HG03064 (cell line): ENCODE data around the gene INSYN2B.
A peak's percentile ranks its signal among the peaks of the same experiment; 100 is the strongest.

Experiments
- ATAC-seq: cut with Tn5 transposase; IDR thresholded peaks from one replicate; pipeline ENCODE4 v1.9.1; 2021; ENCODE audit warnings: low read depth; ENCODE audit not compliant: unreplicated experiment

Gene INSYN2B

DNA sequence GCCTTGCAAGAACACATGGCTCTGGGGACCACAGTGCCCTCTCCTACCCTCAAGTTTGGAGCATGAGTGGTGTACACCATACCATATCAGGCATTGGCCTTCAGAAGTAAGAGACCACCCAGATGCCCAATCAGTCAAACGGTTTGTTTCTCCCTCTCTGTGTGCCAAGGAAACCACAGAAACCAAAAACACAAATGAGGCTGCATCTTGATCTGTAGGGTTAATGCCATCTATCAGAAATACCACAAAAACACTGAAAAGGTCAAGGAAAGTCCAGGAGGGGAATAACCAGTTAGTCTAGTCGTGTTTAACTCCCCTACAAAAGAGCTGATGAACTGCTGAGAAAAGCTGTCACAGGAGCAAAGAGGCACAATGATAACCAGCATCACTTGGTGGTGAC, 78.4 kb downstream of the INSYN2B start:
- no peak for ATAC-seq

DNA sequence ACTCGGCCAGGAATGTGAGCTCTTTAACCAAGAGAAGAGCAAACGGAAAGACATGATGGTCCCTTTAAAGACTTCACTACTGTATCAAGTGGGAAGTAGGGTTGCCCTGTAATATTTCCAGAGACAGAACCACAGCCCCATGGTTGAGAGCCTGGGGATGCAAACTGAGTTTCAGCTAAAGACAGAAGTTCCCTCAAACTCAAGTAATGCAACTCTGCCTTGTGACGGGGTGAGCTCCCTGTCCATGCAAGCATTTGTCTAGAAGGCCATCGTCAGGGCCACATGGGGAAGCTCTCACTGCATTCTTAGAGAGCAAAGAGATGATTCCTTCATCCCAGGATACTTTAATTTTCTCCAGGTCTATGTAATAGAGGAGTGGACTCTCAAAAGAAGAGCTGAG, 82.8 kb downstream of the INSYN2B start:
- ATAC-seq = no peak

DNA sequence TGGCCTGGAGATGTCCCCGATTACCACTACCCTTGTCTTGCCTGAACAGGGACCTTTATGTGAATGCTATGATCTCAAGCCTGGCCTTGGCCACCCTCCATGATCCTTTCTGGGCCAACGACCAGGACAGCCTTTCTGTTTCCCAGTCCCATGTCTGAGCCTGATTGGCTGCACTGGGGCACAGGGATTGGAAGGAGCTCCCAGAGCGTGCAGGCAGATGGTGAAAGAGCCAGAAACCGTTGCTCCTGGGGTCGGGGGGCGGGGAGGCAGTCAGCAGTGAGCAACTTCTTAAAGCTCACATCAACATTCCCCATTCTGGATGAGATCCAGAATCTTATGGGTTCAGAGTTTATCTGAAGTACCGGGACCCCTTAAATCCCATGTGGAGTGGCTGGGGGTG, 84.4 kb downstream of the INSYN2B start:
- no peak for ATAC-seq

DNA sequence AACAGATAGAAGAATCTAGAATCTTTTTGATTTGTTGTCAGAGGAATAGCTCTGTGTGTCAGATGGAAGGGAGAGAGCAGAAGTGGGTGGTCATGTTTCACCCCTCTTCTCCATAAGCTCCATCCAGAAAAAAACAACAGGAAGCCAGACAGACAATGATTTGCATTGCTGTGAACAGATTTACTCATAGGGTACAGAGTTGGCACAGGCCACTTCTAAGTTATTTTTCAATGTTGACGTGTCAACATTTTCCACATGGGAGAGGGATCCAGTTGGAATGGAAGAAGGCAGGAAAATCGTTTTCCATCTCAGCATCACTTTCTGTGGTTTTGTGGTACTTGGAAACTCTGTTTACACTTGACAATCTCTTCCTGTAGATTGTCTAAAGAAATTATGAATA, 86.7 kb downstream of the INSYN2B start:
- ATAC-seq = no peak

DNA sequence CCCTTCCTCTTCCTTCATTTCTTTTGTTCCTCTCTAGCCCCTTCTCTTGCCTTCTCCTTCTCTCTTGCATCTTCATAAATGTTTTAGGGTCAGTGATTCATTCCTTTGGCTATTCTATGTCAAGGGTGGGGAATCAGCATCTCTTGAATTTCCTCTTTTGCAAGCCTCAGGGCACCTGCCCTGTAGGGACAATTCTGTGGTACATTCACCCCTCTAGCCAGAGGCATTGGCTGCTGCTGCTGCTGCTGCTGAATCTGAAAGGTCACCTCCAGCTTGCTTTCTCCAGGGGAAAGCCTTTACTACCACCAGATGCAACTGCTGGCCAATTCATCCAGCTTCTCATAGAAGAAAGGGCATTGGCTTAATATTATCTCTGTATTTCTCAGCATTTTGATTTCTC, 87.3 kb downstream of the INSYN2B start:
- ATAC-seq = no peak

DNA sequence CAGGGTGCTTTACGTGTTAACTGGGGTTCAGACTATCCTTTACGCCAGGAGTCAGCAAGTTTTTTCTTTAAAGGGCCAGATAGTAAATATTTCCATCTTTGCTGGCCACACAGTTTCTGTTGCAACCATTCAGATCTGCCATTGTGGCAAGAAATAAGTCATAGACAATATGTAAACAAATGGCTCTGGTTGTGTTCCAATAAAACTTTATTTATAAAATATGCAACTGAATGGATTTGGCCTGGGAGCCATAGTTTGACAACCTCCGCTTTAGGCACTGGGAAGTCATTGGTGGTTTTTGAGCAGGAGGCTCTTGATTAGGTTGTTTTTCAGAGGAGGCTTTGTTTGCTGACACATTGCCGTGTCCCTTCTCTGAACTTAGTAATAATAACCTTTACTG, 90.7 kb downstream of the INSYN2B start:
- ATAC-seq = no peak

DNA sequence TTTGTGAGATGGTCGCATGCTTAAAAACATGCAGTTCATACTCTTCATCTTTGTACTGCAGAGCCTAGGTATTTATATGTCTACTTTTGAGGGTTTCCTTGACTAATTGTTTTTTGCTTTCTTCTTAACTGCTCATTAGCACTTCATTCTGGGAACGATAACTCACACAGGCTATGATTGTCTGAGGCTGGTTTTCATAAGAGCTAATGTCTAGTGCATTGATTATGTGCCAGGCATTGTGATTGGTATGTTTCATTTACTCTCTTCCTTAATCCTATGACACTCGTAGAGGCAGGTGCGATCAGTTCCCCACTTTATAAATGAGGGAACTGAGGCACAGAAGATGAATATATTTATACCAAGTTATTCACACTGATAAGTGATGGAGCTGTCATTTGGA, 93.6 kb downstream of the INSYN2B start:
- ATAC-seq = no peak

DNA sequence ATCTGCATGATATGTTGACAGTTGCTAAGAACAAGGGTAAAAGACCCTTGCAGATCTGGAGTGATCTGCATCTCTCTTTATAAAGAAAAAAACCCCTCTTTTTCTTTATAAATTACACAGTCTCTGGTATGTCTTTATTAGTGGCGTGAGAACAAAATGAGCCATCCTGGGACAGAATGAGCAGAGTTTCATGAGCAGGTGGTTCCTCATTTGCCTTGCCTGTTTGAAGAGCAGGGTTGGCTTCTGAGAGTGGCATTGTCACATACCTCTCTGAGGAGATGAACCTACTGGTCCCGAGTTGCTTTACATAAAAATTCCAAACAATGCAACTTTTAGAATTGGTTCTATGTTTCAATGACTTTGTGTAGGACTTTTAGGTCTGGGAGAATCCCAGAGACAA, 94.3 kb downstream of the INSYN2B start:
- no peak for ATAC-seq

DNA sequence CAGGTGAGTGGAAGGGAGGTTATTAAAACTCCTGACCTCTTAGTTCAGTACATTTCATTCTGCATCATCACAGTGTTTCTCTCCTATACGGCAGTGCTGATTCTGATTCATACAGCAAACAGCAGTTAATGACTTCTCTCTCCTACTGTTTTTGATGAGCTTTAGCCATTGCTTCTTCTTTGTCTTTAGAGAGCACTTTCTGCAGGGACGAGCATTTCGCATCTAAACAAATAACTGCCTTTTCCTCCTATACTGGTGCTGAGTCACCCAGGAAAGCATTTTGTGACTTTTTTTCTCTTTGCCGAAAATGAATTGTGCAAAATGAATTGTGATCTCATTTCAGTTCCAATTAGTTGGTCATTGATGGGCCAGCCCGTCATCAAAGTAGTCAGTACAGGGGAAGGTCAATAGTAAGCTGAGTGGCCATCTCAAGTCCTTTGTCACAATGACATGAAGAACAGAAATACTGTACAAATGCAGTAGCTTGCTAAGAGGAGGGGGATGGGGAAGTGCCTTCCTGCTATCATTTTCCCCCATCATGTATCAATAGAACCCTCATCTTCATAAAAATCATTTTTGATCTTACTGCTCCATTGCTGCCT, 98.5 kb downstream of the INSYN2B start:
- ATAC-seq = no peak

DNA sequence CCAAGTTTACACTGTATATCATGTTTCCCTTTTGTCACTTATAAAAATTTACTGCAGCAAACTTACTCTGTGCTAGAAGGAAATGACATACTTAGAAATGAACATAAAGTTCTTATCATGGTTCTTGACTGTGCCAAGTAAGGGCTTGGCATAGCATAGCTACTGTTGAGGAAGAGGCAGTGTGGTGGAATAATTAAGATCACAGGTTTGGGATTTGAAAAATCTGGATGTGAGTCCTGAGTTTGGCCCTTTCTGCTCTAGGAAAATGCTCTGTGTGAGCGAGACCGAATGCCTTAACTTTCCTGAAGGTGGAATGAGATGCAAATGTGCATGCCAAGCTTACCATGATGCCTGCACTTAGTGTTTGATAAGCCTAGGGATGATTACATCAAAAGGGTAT, 99.5 kb downstream of the INSYN2B start:
- ATAC-seq = no peak

DNA sequence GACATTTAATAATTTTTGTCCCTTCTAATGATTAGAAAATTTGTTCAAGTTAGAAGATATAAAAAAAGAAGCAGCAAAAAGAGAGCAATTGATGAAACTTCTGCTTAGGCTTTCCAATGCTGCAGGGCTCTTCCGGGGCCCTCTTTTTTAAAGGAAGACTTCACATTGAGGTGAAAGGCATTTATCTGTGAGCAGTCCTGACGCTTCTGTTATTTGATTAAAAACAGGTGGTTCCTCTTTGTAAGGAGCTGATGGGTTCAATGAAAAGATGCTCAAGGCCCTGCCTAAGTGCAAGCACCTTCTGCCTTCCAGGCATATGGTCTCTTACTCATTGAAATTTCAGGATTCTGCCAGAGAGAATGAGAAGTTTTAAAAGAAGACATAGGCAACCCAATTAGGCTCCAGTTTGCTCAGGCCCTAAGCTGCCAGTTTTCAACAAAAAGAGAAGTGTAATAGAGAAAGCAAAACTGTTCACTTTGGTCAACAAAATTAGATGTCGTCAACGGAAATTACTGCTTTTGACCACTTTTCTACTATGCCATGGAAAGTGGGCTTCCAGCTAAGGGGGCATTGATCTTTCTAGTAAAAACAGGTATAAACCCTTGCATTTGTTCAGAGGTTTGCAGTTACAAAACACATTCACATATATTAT, 100.2 kb downstream of the INSYN2B start:
- ATAC-seq = peak; percentile 65

DNA sequence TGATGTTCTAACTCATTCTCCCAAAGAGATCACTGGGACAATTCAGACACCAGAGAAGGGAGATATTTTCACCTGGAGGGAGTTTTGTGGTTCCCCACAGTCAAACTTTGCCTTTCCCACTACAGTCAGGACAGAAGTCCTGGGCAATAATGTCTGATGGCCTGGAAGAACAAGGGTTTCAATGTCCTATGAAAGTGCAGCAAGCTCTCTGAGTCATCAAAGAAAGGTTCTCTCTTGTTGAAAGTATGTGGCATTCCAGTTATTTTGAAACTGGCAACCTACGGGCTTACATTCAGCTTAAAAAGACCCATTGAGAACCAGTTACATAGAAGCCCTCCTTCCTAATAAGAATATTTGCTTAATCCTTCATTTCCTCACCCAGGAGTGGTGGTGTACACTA, 103.9 kb downstream of the INSYN2B start:
- no peak for ATAC-seq

DNA sequence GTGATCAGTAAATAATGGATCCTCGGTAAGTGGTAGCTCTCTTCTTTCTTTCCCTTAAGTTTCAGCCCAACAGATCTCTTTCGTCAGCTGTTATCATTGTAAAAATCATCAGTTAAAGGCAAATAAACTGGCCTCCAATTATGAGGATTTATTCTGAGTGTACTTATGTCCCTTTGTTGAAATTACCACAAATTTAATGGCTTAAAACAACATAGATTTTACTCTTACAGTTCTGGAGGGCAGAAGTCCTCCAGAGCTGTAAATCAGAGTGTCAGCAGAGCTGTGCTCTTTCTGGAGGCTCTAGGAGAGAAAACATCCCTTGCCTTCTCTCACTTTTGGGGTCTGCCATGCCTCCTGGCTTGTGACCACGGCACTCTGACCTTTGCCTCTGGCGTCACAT, 104.6 kb downstream of the INSYN2B start:
- no peak for ATAC-seq

DNA sequence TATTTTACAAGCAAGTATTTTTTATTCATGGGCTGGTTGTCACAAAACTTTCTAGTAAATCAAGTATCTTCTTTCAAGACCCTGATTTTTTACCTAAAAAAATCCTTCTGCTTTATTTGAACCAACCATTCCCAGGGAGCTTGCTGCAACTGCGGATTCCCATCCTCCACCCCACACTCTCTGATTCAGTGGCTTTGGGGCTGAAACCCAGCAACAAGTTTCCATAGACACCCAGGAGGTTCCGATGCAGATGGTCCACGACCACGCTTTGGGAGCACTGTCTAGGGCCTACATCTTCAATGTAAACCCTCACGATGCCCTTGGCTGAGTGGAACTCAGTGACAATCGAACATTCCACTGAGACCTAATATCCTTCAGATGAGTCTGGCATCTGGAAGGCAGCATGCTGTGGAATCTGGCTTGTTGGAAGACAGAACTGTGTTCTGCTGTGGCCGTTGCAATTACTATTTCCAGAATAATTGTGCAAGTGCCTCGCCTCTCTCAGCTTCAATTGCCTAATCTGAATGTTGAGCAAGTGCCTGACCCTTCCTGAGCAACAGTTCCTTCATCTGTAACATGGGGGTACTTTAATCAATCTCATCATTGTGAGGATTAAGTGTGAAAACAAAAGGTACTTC, 105.1 kb downstream of the INSYN2B start:
- ATAC-seq = no peak

DNA sequence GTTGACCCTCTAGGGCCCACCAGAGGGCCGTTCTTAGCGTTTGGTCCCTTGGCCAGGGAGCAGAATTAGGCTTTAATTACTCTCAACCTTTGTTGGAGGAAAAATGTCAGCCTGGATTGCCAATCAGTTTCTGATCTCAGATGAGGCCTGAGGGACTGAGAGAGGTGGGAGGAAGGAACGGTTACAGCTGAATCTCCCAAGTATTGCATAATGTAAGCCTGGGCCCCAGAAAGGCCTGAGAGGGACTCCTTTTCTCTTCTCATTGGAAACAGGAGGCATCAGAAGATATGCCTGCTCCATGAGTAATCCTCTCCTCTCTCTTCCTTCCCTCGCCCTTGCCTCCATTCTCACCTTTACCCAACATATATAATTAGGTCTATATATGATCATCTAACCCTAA, 105.7 kb downstream of the INSYN2B start:
- no peak for ATAC-seq

DNA sequence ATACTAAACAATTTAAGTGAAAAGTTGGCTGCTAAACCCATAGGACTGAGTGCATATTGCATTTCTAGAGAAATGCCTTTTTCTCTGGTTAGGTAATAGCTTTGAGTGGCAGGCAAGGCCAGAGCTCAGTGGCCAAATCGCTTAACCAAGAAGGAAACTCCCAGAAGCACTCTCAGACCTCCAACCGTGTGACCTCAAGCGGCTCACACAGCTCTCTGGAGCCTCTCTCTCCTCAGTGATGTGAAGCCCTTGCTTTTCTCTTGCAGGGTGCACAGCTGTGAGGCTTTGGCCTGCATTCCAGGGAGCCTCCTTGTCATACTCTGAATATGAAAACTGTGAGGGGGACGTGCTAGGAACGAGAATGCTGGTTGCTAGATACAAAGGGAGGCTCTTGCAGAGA, 106.7 kb downstream of the INSYN2B start:
- no peak for ATAC-seq

DNA sequence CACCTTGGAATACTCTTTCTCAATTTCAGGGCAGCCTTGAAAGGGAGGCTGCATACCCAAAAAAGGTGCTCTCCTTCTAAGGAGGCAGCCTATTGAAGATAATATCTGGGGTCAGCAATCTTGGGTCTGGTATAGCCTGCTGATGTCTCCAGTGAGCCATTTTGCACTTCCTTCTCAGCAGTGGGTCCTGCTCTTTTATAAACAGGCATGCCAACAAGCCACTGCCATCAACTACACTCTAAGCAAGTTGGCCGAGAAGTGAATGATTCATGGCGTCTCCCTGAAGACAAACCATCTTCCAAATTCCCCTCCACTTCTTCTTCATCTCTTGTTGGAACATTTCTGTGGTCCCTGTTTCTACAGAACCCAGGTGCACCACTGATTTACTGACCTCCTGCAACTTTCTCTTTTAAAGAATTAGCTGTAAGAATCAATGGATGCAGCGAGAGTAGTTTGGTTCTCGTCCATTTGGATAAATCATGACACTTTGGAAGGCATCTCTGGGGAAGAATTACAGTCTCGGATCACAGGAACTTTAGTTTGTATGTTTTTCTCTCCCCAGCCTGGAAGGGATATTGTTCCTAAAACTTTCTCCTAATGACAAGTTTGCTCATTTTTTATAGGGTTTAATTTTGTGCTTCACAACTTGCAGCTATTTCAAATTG, 108.3 kb downstream of the INSYN2B start:
- ATAC-seq = no peak

DNA sequence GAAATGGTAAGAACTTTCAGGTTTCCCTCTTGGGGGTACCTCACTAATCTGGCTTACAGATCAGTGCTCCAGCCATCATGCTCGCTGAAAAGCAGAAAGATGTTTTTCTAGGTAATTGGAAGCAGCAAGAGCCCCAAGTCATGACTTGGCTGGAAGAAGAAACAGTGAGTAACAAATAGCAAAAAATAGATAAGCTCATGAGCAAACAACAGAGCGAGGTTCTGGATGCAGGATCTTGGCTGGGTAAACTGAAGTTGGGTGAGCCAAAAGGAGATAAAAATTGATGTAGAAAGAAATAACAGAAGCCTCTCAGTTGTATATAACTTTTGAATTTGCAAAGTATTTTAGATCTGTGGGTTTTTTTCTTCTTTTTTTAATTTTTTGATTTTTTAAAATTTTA, 110.1 kb downstream of the INSYN2B start:
- ATAC-seq = no peak

DNA sequence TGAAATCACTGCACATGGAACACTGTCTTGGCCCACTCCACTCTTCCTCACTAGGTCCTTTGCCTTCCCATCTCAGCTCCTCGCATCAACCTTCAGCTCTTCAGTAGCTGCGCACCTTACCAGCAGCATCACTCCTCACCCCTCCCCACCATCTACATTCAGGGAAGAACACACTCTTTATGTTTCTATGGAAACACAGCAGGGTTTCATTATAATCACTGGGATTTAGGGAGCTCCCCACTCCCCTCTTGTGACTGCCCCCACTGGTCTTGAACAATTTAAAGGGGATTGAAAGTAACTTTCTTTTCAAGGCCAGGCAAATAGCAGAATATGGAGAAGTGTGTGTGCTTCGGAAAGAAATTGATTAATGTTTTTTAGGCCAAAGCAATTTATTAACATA, 111.2 kb downstream of the INSYN2B start:
- no peak for ATAC-seq

DNA sequence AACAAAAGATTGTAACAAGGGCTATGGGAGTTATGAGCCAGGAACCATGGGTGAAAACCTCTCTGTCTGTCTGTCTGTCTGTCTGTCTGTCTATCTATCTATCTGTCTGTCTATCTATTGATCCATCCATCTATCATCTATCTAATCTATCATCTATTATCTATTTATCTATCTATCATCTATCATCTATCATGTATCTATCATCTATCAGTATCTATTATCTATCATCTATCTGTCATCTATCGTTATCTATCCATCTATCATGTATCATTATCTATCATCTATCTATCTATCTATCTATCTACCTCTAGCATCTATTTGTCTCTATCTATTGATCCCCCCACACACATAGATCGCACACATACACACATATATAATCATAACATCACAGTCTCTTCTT, 112.9 kb downstream of the INSYN2B start:
- ATAC-seq = no peak

DNA sequence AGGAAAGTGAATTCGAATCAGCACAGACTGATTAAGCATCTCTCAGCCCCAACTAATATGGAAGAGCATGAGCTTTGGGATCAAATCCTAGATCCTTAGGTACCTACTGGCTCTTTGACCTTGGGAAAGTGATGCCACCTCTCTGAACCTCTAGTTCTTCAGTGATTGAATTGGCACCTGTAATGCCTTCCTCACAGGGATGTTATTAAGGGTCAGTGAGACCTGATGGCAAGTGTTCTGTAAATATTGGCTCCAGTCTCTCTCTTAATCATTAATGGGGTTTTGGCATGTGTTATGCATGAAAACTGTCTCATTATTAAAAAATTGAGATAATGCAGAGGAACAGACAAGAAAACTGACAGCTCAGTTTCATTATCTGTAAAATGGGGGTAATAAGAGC, 115.8 kb downstream of the INSYN2B start:
- no peak for ATAC-seq

DNA sequence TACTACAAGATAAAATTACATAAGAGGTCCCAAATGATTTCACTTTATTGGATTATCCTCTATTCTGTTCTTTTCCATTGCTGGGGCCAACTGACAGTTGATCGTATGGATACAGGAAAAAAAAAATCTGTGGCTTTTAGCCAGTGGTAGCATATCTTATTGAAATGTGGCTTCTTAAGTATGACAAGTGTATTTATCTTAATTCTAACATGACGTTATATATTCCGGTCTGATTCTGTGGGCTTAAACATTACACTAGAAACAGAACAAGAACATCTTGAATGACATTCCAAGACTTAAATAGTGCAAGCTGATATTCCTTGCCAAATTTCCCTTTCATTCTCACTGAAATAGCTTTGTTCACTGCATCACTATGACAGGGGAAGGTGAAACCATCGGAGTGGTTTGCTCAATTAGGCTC, 117.9 kb downstream of the INSYN2B start:
- no peak for ATAC-seq
